K562 (cell line): ENCODE results near the gene COL5A3. TPM values are rescaled to one million over a fixed set of nuclear protein-coding genes. Genes with fewer than 3 reads are reported as not detected.

Experiments used
- ATF4 ChIP-seq: fragments of 450-650 bp; formaldehyde crosslinking; IDR thresholded peaks from 2 replicates; pipeline ENCODE4 v1.4.0; 2022; ENCODE audit warnings: mild to moderate bottlenecking, moderate library complexity
- FOXK2 ChIP-seq, 2 experiments: fragments of 450-650 bp; IDR thresholded peaks in 1 of 2; conservative IDR thresholded peaks in 1 of 2; 2 replicates each; pipeline ENCODE4 v1.6.1; 2016; ENCODE audit warnings: low read depth in 2 of 2, mild to moderate bottlenecking in 1 of 2
- HMBOX1 ChIP-seq: sonication (generic); IDR thresholded peaks from 2 replicates; pipeline ENCODE4 v1.6.1; 2016
- NRF1 ChIP-seq, 2 experiments: fragments of 450-650 bp; IDR thresholded peaks in 1 of 2; conservative IDR thresholded peaks in 1 of 2; 2 replicates each; pipeline ENCODE4 v1.6.1; 2014; ENCODE audit warnings: mild to moderate bottlenecking in 2 of 2
- REST ChIP-seq, 2 experiments: fragments of 450-650 bp; formaldehyde crosslinking in 1 of 2; IDR thresholded peaks; 2 replicates each; pipeline versions ENCODE4 v1.4.0 to v1.6.1; 2014 to 2020; ENCODE audit warnings: mild to moderate bottlenecking in 2 of 2, borderline replicate concordance in 1 of 2, low read depth in 1 of 2
- RREB1 ChIP-seq: fragments of 250-450 bp; sonication (Bioruptor Pico); IDR thresholded peaks from 2 replicates; pipeline ENCODE4 v1.4.0; 2020
- SAFB ChIP-seq: fragments of 200-400 bp; formaldehyde crosslinking; IDR thresholded peaks from 2 replicates; pipeline ENCODE4 v1.6.1; 2017; ENCODE audit warnings: low read depth, low read length, borderline replicate concordance
- TAF7 ChIP-seq: fragments of 450-650 bp; IDR thresholded peaks from 2 replicates; pipeline ENCODE4 v1.6.1; 2016; ENCODE audit warnings: missing genetic modification characterization, missing compliant biosample characterization
- ZNF23 ChIP-seq: fragments of 250-450 bp; sonication (Bioruptor Pico); IDR thresholded peaks from 2 replicates; pipeline ENCODE4 v1.4.0; 2020; ENCODE audit warnings: mild to moderate bottlenecking
- ZNF764 ChIP-seq: fragments of 250-450 bp; sonication (Bioruptor Pico); IDR thresholded peaks from 2 replicates; pipeline ENCODE4 v1.4.0; 2020; ENCODE audit warnings: low read depth, mild to moderate bottlenecking, moderate library complexity
- polyA plus RNA-seq, 8 experiments: library from polyadenylated mRNA; depleted of rRNA in 4 of 8; stranded (reverse) in 5 of 8; unstranded in 3 of 8; fragments of >200 nt; fragmentation: Nextera tagmentation in 2 of 8; fragmentation: Illumina TruSeq in 1 of 8; extraction: Ambion mirVana in 2 of 8; extraction: Trizol in 1 of 8; gene quantifications; 2 replicates each; pipeline versions ENCODE4 v1.2.1 to v1.2.3, GENCODE V29; 2011 to 2014; ENCODE audit warnings: inconsistent platforms in 1 of 8, missing spikeins in 1 of 8
- total RNA-seq, 7 experiments: library from RNA; depleted of rRNA in 6 of 7; stranded (reverse); fragments of >200 nt in 6 of 7; fragmentation: Illumina TruSeq in 2 of 7; extraction: Trizol in 2 of 7; gene quantifications; 2 replicates each; pipeline versions ENCODE4 v1.2.1 to v1.2.3, GENCODE V29; 2011 to 2021; ENCODE audit warnings: low replicate concordance in 1 of 7

The COL5A3 gene
- total and polyA plus RNA-seq, 9 of the 15 experiments (the other 6 are each of a cell fraction or from before 2014, with no cell fraction given): 0.01 to 0.02 TPM; not detected in 7

GRCh38 chr19:9934132-9934950 lies 76.0 kb downstream of the COL5A3 start (continued):
- TF ChIP-seq HMBOX1: no peak; the same call in 1 of the 2 replicates
- TF ChIP-seq ATF4: no peak
- no peak for TF ChIP-seq ZNF764
- peak; percentile 89 for TF ChIP-seq REST (IDR thresholded peaks at IDR 0.05; ENCODE audit: borderline replicate concordance)
- TF ChIP-seq REST (CRISPR knock-in tag; IDR thresholded peaks at IDR 0.05; ENCODE audit: low read depth): no peak
- no peak for TF ChIP-seq RREB1 (CRISPR knock-in tag)
- TF ChIP-seq FOXK2 (conservative IDR thresholded peaks at IDR 0.05 in 1 of 2, IDR thresholded peaks at IDR 0.05 in 1 of 2; ENCODE audit: low read depth in 2 of 2): no peak
- no peak for TF ChIP-seq ZNF23 (CRISPR knock-in tag)
- no peak for TF ChIP-seq TAF7 (tag)
- TF ChIP-seq NRF1 (conservative IDR thresholded peaks at IDR 0.05 in 1 of 2, IDR thresholded peaks at IDR 0.05 in 1 of 2): no peak
- TF ChIP-seq SAFB: no peak
